A549 (cell line): ENCODE results near the gene ACAD11. TPM values are rescaled to one million over a fixed set of nuclear protein-coding genes. Genes with fewer than 3 reads are reported as not detected.

Experiments
- ATAC-seq, 2 experiments: fragments of 200-7000 bp in 1 of 2; fragments of >200 bp in 1 of 2; cut with Nextera tagmentation in 1 of 2; cut with Tn5 transposase in 1 of 2; 3 replicates each; pipeline versions ENCODE4 v1.8.0 to v1.9.1; 2018 to 2020; ENCODE audit warnings: mild to moderate bottlenecking in 1 of 2, moderate library complexity in 1 of 2
- CTCF ChIA-PET: fragments of 300-600 bp; sonication (Branson Sonifier 250); formaldehyde crosslinking; extraction: SDS; loops from one replicate; lab custom pipeline; 2021; ENCODE audit warnings: antibody characterized with exemption, inconsistent platforms; lab: Yijun Ruan, JAX
- POLR2A ChIA-PET: fragments of 350-600 bp; formaldehyde crosslinking; extraction: SDS; loops from one replicate; lab custom pipeline; 2021; ENCODE audit warnings: antibody characterized with exemption, inconsistent platforms; lab: Yijun Ruan, JAX
- DNase-seq, 2 experiments: peaks; one replicate each; pipeline versions ENCODE4 v3.0.0 to v3.0.0-alpha.2; 2011 to 2016; ENCODE audit warnings: low read depth in 1 of 2, low spot score in 1 of 2
- FAIRE-seq: peaks from 2 replicates; lab custom pipeline; 2011; peaks lifted over from hg19 to GRCh38; lab: Jason Lieb, UNC
- H3K27ac ChIP-seq, 2 experiments: fragments of >200 bp; sonication (Bioruptor Twin); formaldehyde crosslinking; 3 replicates each; pipeline ENCODE4 v1.5.1; 2016 to 2017
- H3K4me1 ChIP-seq: fragments of >200 bp; sonication (Bioruptor Twin); formaldehyde crosslinking; 3 replicates; pipeline ENCODE4 v1.6.1; 2016
- H3K4me2 ChIP-seq: fragments of >200 bp; sonication (Bioruptor Twin); formaldehyde crosslinking; 3 replicates; pipeline ENCODE4 v1.6.1; 2016
- H3K4me3 ChIP-seq: fragments of >200 bp; sonication (Bioruptor Twin); formaldehyde crosslinking; 3 replicates; pipeline ENCODE4 v1.5.1; 2016
- H3K9me3 ChIP-seq: fragments of >200 bp; sonication (Bioruptor Twin); formaldehyde crosslinking; 3 replicates; pipeline ENCODE4 v1.6.1; 2016
- ATOH8 ChIP-seq: fragments of 250-450 bp; sonication (Bioruptor Pico); IDR thresholded peaks from 2 replicates; pipeline ENCODE4 v1.5.0; 2020; ENCODE audit warnings: low read depth, mild to moderate bottlenecking, moderate library complexity
- BCL3 ChIP-seq: fragments of >200 bp; sonication (Bioruptor Twin); formaldehyde crosslinking; IDR thresholded peaks from 3 replicates; pipeline ENCODE4 v1.6.1; 2016
- BHLHE40 ChIP-seq: IDR thresholded peaks from 2 replicates; pipeline ENCODE4 v1.6.1; 2012; ENCODE audit warnings: low read depth, low read length, inconsistent platforms
- CEBPB ChIP-seq, 2 experiments: fragments of >200 bp in 1 of 2; sonication (Bioruptor Twin) in 1 of 2; formaldehyde crosslinking in 1 of 2; IDR thresholded peaks; 2 replicates each; pipeline ENCODE4 v1.6.1; 2012 to 2016
- CHD4 ChIP-seq: fragments of 200-600 bp; sonication (generic); IDR thresholded peaks from 2 replicates; pipeline ENCODE4 v1.6.1; 2016; ENCODE audit warnings: antibody characterized with exemption, mild to moderate bottlenecking, borderline replicate concordance
- EHF ChIP-seq: fragments of 250-450 bp; sonication (Bioruptor Pico); IDR thresholded peaks from 2 replicates; pipeline ENCODE4 v1.5.0; 2020; ENCODE audit warnings: mild to moderate bottlenecking
- EHMT2 ChIP-seq: fragments of 200-600 bp; sonication (generic); IDR thresholded peaks from 2 replicates; pipeline ENCODE4 v1.6.1; 2016; ENCODE audit warnings: antibody characterized with exemption, low read depth, mild to moderate bottlenecking, moderate library complexity
- EP300 ChIP-seq, 2 experiments: fragments of >200 bp; sonication (Bioruptor Twin); formaldehyde crosslinking; IDR thresholded peaks; 2 replicates in 1 of 2; 3 replicates in 1 of 2; pipeline ENCODE4 v1.6.1; 2016 to 2017
- FOSB ChIP-seq: fragments of 250-450 bp; sonication (Bioruptor Pico); IDR thresholded peaks from 2 replicates; pipeline ENCODE4 v1.5.0; 2020; ENCODE audit warnings: mild to moderate bottlenecking, moderate library complexity
- FOXS1 ChIP-seq: fragments of 250-450 bp; sonication (Bioruptor Pico); IDR thresholded peaks from 2 replicates; pipeline ENCODE4 v1.5.0; 2020; ENCODE audit warnings: mild to moderate bottlenecking, moderate library complexity
- GATA3 ChIP-seq: IDR thresholded peaks from 2 replicates; pipeline ENCODE4 v1.6.1; 2012; ENCODE audit warnings: borderline replicate concordance
- HES2 ChIP-seq: fragments of >200 bp; sonication (Bioruptor Twin); formaldehyde crosslinking; IDR thresholded peaks from 2 replicates; pipeline ENCODE4 v1.6.1; 2016
- HOXA7 ChIP-seq: fragments of 250-450 bp; sonication (Bioruptor Pico); IDR thresholded peaks from 2 replicates; pipeline ENCODE4 v1.5.0; 2020; ENCODE audit warnings: mild to moderate bottlenecking, moderate library complexity
- HOXB5 ChIP-seq: fragments of 250-450 bp; sonication (Bioruptor Pico); IDR thresholded peaks from 2 replicates; pipeline ENCODE4 v1.5.0; 2020; ENCODE audit warnings: mild to moderate bottlenecking, moderate library complexity
- JUN ChIP-seq, 2 experiments: fragments of >200 bp; sonication (Bioruptor Twin); formaldehyde crosslinking; IDR thresholded peaks; 2 replicates in 1 of 2; 3 replicates in 1 of 2; pipeline ENCODE4 v1.6.1; 2016 to 2017
- JUNB ChIP-seq: fragments of >200 bp; sonication (Bioruptor Twin); formaldehyde crosslinking; IDR thresholded peaks from 2 replicates; pipeline ENCODE4 v1.6.1; 2016
- MAFK ChIP-seq: fragments of 450-650 bp; IDR thresholded peaks from 2 replicates; pipeline ENCODE4 v1.6.1; 2014; ENCODE audit not compliant: partially characterized antibody
- NPAS2 ChIP-seq: fragments of 250-450 bp; sonication (Bioruptor Pico); IDR thresholded peaks from 2 replicates; pipeline ENCODE4 v1.8.0; 2022; ENCODE audit warnings: mild to moderate bottlenecking, moderate library complexity, borderline replicate concordance
- PBX3 ChIP-seq: IDR thresholded peaks from 2 replicates; pipeline ENCODE4 v1.6.1; 2012
- RAD21 ChIP-seq, 2 experiments: fragments of >200 bp in 1 of 2; sonication (Bioruptor Twin) in 1 of 2; formaldehyde crosslinking in 1 of 2; IDR thresholded peaks in 1 of 2; conservative IDR thresholded peaks in 1 of 2; 2 replicates in 1 of 2; 3 replicates in 1 of 2; pipeline ENCODE4 v1.6.1; 2012 to 2018; ENCODE audit warnings: inconsistent platforms in 1 of 2
- REST ChIP-seq: fragments of 200-600 bp; sonication (generic); IDR thresholded peaks from 2 replicates; pipeline ENCODE4 v1.6.1; 2016; ENCODE audit warnings: antibody characterized with exemption, mild to moderate bottlenecking, moderate library complexity
- RFX5 ChIP-seq: fragments of 450-650 bp; IDR thresholded peaks from 2 replicates; pipeline ENCODE4 v1.7.1; 2014; ENCODE audit warnings: antibody characterized with exemption, mild to moderate bottlenecking, moderate library complexity
- SMC3 ChIP-seq: fragments of >200 bp; sonication (Bioruptor Twin); formaldehyde crosslinking; IDR thresholded peaks from 3 replicates; pipeline ENCODE4 v1.6.1; 2018; ENCODE audit warnings: inconsistent platforms
- SREBF2 ChIP-seq: fragments of 450-650 bp; IDR thresholded peaks from 2 replicates; pipeline ENCODE4 v1.6.1; 2014; ENCODE audit warnings: mild to moderate bottlenecking, moderate library complexity
- TFCP2L1 ChIP-seq: fragments of 250-450 bp; sonication (Bioruptor Pico); IDR thresholded peaks from 2 replicates; pipeline ENCODE4 v1.5.0; 2021; ENCODE audit warnings: mild to moderate bottlenecking
- USF2 ChIP-seq: fragments of 450-650 bp; IDR thresholded peaks from 2 replicates; pipeline ENCODE4 v1.6.1; 2014; ENCODE audit warnings: antibody characterized with exemption
- ZFP36 ChIP-seq: fragments of 450-650 bp; IDR thresholded peaks from 2 replicates; pipeline ENCODE4 v1.6.1; 2014; ENCODE audit warnings: borderline replicate concordance; ENCODE audit not compliant: partially characterized antibody
- ZNF302 ChIP-seq: fragments of 250-450 bp; sonication (Bioruptor Pico); IDR thresholded peaks from 2 replicates; pipeline ENCODE4 v1.9.0; 2021; ENCODE audit warnings: inconsistent platforms, mild to moderate bottlenecking, moderate library complexity
- polyA plus RNA-seq, 4 experiments: library from polyadenylated mRNA; depleted of rRNA in 3 of 4; stranded (reverse); fragments of >200 nt; fragmentation: RNase III in 1 of 4; extraction: RNeasy Plus Mini Kit Qiagen cat#74134 plus additional on column Dnase treatment in 1 of 4; gene quantifications; 2 replicates in 3 of 4; 3 replicates in 1 of 4; pipeline ENCODE4 v1.2.3, GENCODE V29; 2011 to 2017

Gene ACAD11
- polyA plus RNA-seq, 2 of the 4 experiments (the other 2 are of a cell fraction): 10.3 to 19.2 TPM

- CTCF ChIA-PET: no interaction called here
Measured at GRCh38 chr3:132595014-132595413, 64.6 kb downstream of the ACAD11 start.

GRCh38 chr3:132594498-132594897 is 65.1 kb downstream of the ACAD11 start:
- CTCF ChIA-PET: interaction anchor here (0.7 to 1.2 kb wide), 2 partner anchors 49 to 58 kb away, joined by 3 to 5 read pairs; no protein-coding TSS in a partner anchor
- no peak overlapping the region for H3K4me2 ChIP-seq
- no peak overlapping the region for H3K27ac ChIP-seq
- DNase-seq (no peak), FAIRE-seq (no peak), ATAC-seq (no peak)
- POLR2A ChIA-PET: no interaction called here
- no peak overlapping the region for H3K4me3 ChIP-seq
- H3K4me1 ChIP-seq: peaks cover 10% of the 10 kb centered on the region; the same call in 2 of the 3 replicates
- no peaks in the 10 kb centered on the region for H3K9me3 ChIP-seq
- TF ChIP-seq FOXS1 (no peak), ZNF302 (no peak), CHD4 (no peak), USF2 (no peak), ATOH8 (CRISPR knock-in tag) (no peak), HOXA7 (no peak), HES2 (no peak), MAFK (no peak), FOSB (no peak), EP300 (IDR thresholded peaks at IDR 0.05) (no peak), NPAS2 (CRISPR knock-in tag) (no peak), JUN (IDR thresholded peaks at IDR 0.05) (no peak), TFCP2L1 (CRISPR knock-in tag) (no peak), ZFP36 (no peak), JUNB (no peak), SMC3 (no peak)

More at GRCh38 chr3:132595014-132595413, 64.6 kb downstream of the ACAD11 start:
- H3K4me2 ChIP-seq: no peak overlapping the region
- ATAC-seq (no peak), FAIRE-seq (no peak), DNase-seq (no peak)
- no peaks in the 10 kb centered on the region for H3K9me3 ChIP-seq
- H3K4me1 ChIP-seq: peaks cover 10% of the 10 kb centered on the region; the same call in 2 of the 3 replicates
- no peak for TF ChIP-seq EHF
- TF ChIP-seq RFX5: no peak
- TF ChIP-seq GATA3: no peak
- no peak for TF ChIP-seq ZFP36
- TF ChIP-seq EHMT2: no peak
- no peak for TF ChIP-seq HOXB5 (CRISPR knock-in tag)
- no peak for TF ChIP-seq REST
- TF ChIP-seq SREBF2: no peak
- TF ChIP-seq MAFK: no peak
- no peak for TF ChIP-seq RAD21 (conservative IDR thresholded peaks at IDR 0.05 in 1 of 2, IDR thresholded peaks at IDR 0.05 in 1 of 2)
- TF ChIP-seq BHLHE40: no peak
- no peak for TF ChIP-seq PBX3
- no peak for TF ChIP-seq FOSB
- no peak for TF ChIP-seq CEBPB (IDR thresholded peaks at IDR 0.05)
- TF ChIP-seq BCL3: no peak
- H3K27ac ChIP-seq: no peak overlapping the region
- no peak overlapping the region for H3K4me3 ChIP-seq
- POLR2A ChIA-PET: no interaction called here
